ENCODE data around the gene CACNB1.

The CACNB1 gene

GRCh38 chr17:39123627-39124026 is 73.8 kb downstream of the CACNB1 start:
- DNase-seq (ENCODE audit: low read depth in 2 of 2), result no peak
